Fibroblast of mammary gland (primary cell): Measurements from ENCODE around the gene EPS8.
A peak's percentile ranks its signal among the peaks of the same experiment; 100 is the strongest.

Source experiments
- DNase-seq: peaks from one replicate; pipeline ENCODE4 v3.0.0-alpha.2; 2010; ENCODE audit warnings: low read depth
- H3K4me3 ChIP-seq: 2 replicates; pipeline ENCODE4 v1.5.1; 2011; ENCODE audit warnings: low read depth, mild to moderate bottlenecking, low read length, moderate library complexity; ENCODE audit not compliant: control insufficient read depth
- CTCF ChIP-seq: conservative IDR thresholded peaks from 2 replicates; pipeline ENCODE4 v1.5.1; 2011; ENCODE audit warnings: low read depth, low read length, inconsistent platforms; ENCODE audit not compliant: control insufficient read depth, insufficient read depth

The EPS8 gene

GRCh38 chr12:15648558-15648957, 140.6 kb downstream of the EPS8 start:
- no peak for TF ChIP-seq CTCF
- peak; percentile 78 for DNase-seq
- H3K4me3 ChIP-seq, result no peak overlapping the region

GRCh38 chr12:15646581-15646980, 142.6 kb downstream of the EPS8 start:
- no peak for DNase-seq
- no peak for TF ChIP-seq CTCF
- H3K4me3 ChIP-seq, result no peak overlapping the region

GRCh38 chr12:15644700-15645099, 144.5 kb downstream of the EPS8 start:
- H3K4me3 ChIP-seq, result no peak overlapping the region
- peak; percentile 47 for DNase-seq
- no peak for TF ChIP-seq CTCF

GRCh38 chr12:15638231-15638630, 151.0 kb downstream of the EPS8 start:
- no peak for TF ChIP-seq CTCF
- no peak overlapping the region for H3K4me3 ChIP-seq
- DNase-seq, result no peak

- no peak overlapping the region for H3K4me3 ChIP-seq
- peak; percentile 31 for DNase-seq
- TF ChIP-seq CTCF, result no peak
These were observed 152.9 kb downstream of the EPS8 start for GRCh38 chr12:15636060-15636890.

GRCh38 chr12:15634010-15634683, 155.0 kb downstream of the EPS8 start:
- no peak overlapping the region for H3K4me3 ChIP-seq
- DNase-seq, result peak; percentile 61
- TF ChIP-seq CTCF, result no peak
